Ectodermal cell (in vitro differentiated cells): ENCODE measurements around the gene CBX8.

Experiments used
- H3K27ac ChIP-seq: 2 replicates; pipeline ENCODE4 v1.7.0; 2013; ENCODE audit warnings: mild to moderate bottlenecking, low read depth, low read length; ENCODE audit not compliant: insufficient read depth, poor library complexity, severe bottlenecking
- H3K27me3 ChIP-seq: 2 replicates; pipeline ENCODE4 v1.7.0; 2013; ENCODE audit warnings: mild to moderate bottlenecking, low read length; ENCODE audit not compliant: insufficient read depth, control insufficient read depth, poor library complexity, severe bottlenecking
- H3K36me3 ChIP-seq: one replicate; pipeline ENCODE4 v1.7.0; 2013; ENCODE audit warnings: low read length; ENCODE audit not compliant: control insufficient read depth, insufficient read depth
- H3K4me1 ChIP-seq: one replicate; pipeline ENCODE4 v1.7.0; 2013; ENCODE audit warnings: low read length; ENCODE audit not compliant: control insufficient read depth, insufficient read depth
- H3K4me3 ChIP-seq: 2 replicates; pipeline ENCODE4 v1.7.0; 2013; ENCODE audit warnings: low read depth, low read length, control low read depth; ENCODE audit not compliant: insufficient read depth
- H3K9me3 ChIP-seq: 2 replicates; pipeline ENCODE4 v1.7.0; 2013; ENCODE audit warnings: mild to moderate bottlenecking, low read length, moderate library complexity; ENCODE audit not compliant: control insufficient read depth
- WGBS, 2 experiments: methylation state at CpG; one replicate each; pipeline ENCODE4 v1.1.7; 2013; ENCODE audit warnings: missing lambda C conversion rate in 2 of 2; 5-methylcytosine and 5-hydroxymethylcytosine counted together

Gene CBX8

DNA sequence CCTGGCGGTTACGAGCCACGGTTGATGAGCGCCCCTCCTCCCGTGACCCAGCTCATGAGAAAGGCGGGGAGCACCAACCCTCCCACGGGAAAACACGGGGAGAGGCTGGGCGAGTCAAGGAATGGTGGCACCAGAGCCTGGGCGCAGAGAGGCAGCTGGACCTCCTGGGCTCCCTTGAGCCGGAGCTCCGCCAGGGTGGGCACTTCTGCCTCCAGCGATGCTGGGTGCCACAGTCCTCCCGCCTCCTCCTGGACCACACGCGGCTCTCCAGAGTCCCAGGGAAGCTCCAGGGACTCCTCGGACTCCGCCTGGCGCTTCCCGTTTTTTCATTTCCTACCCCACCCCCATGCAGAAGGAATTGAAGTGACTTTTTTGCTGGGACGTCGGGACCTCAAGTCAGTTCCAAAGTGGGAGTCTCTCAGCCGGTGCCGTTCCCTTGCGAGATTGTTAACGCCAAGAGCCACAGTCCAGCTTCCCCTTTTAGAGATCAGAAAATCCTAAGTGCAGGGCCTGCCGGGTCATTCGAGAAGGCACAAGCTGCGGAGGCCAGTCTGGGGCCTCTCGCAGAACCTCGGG lies 6.6 kb upstream of the CBX8 start:
- H3K27me3 ChIP-seq = peaks cover 100% of the 10 kb centered on the region
- no peak overlapping the region for H3K4me3 ChIP-seq
- no peaks in the 10 kb centered on the region for H3K9me3 ChIP-seq
- no peaks in the 10 kb centered on the region for H3K36me3 ChIP-seq
- 5 to 6% methylated on average over 31 of the region's 31 CpGs for WGBS, 2 experiments
- no peak overlapping the region for H3K27ac ChIP-seq
- peaks cover 57% of the 10 kb centered on the region for H3K4me1 ChIP-seq

DNA sequence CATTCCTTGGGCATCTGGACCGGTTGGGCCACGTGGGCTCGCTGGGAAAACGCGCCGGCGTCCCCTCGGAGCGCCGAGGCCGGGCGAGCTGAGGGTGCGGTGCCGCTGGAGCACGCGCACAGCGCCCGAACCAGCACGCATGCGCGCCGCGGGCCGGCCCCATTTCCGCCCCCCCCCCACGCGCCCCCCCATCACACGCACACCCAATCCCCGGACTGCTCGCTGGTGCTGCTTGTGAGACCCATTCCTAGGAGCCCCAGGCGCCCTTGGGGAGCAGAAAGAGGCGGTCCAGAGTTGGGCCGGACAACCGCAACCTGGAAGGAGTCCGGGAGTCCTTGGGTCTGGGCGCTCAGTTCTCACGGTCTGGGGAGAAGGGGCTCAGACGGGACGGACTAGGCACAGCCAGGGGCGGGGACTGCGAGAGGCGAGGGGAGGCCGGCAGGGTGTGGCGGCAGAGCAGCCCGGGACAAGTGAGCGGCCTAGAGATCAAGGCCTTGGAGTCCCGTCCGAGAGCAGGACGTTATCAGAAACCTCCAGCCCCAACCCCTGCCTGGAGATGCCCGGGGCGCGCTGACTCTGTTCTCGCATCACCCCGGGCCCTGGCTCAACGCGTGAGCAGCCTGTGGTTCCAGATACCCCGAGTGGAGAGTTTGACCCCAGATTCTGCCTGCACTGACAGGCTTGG lies 6.0 kb upstream of the CBX8 start:
- Histone ChIP-seq H3K27me3 (peaks cover 100% of the 10 kb centered on the region), H3K9me3 (no peaks in the 10 kb centered on the region), H3K4me1 (peaks cover 62% of the 10 kb centered on the region), H3K27ac (no peak overlapping the region), H3K4me3 (no peak overlapping the region), H3K36me3 (no peaks in the 10 kb centered on the region)
- 4% methylated on average over 55 of the region's 57 CpGs for WGBS, 2 experiments

DNA sequence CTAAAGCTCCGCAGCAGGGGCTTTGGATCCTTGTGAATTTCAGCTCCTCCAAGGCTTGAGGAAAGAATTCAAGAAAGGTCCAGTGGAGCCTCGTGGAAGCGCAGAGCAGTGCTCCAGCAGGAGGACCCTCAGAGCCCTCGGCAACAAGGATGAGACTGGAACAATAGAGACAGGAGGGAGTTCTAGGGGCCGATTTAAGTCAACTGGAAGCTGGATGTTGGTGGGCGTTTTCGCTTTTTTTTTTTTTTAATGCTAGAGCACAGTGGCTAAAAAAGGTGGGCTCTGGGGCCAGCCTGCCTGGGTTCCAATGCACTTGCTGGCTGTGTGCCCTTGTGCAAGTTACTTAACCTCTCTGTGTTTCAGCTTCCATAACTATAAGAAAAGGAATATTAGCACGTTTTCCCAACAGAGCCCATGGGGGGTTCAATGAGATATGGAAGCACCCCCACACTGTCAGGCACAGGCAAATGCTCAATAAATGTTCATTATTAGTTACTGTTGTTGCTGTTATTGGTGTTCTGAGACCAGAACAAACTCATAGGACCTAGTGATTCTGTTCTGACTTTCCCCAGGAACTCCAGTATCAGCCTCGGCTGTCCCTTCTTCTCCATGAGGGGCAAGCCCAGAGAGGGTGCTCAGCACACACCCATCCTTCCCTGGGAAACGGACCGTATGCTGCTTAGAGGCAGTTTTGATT lies 5.3 kb upstream of the CBX8 start:
- H3K27ac ChIP-seq = no peak overlapping the region
- H3K27me3 ChIP-seq = peaks cover 96% of the 10 kb centered on the region
- H3K4me1 ChIP-seq = peaks cover 62% of the 10 kb centered on the region
- H3K36me3 ChIP-seq = no peaks in the 10 kb centered on the region
- H3K9me3 ChIP-seq = no peaks in the 10 kb centered on the region
- WGBS, 2 experiments = 11 to 16% methylated on average over 11 of the region's 11 CpGs
- H3K4me3 ChIP-seq = no peak overlapping the region

- WGBS, 2 experiments = 2% methylated on average over 52 of the region's 52 CpGs
- no peaks in the 10 kb centered on the region for H3K36me3 ChIP-seq
- H3K27ac ChIP-seq = no peak overlapping the region
- peaks cover 58% of the 10 kb centered on the region for H3K4me1 ChIP-seq
- no peaks in the 10 kb centered on the region for H3K9me3 ChIP-seq
- H3K4me3 ChIP-seq = no peak overlapping the region
- peaks cover 92% of the 10 kb centered on the region for H3K27me3 ChIP-seq
Measured at GRCh38 chr17:79801156-79802038, 4.5 kb upstream of the CBX8 start.

DNA sequence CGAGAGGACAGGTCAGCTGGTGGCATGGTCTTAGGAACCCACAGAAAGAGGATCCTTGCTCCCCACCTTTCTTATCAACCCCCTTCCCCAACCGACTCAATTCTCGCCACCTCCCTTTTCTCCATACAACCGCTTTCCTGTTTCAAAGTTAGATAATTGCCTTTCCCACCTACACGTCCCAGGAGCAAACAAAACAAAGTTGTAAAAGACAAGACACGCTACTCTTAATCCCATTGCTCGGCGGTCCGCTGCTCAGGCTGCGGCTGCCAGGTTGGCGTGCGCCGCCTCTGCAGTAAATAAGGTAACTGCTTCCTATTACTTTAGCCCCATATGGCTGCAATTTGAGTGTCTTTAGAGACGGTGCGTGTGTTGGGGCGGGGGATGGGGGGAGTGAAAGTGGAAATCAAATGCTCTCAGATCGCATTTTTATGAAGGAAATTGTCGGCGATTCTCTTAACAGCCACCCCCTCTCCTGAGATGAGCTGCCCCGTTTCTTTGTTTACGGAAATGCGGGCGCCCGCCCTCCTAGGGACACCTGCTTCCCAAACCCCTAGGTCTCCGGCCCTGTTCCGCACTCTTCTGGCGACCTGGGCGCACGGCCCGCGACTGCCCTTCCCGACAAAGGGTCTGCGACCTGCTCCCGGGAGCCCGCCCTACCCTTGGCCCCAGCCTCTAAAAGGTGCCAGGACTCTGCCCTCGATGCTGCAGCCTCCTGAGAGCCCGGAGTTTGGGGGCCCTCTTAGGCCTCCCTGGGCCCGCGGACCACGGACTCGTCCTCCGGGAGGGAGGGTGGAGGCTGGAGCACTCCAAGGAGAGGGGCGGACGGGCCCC lies 3.7 kb upstream of the CBX8 start:
- Histone ChIP-seq H3K36me3 (no peaks in the 10 kb centered on the region), H3K4me3 (peak overlapping the region; percentile 14), H3K27me3 (peaks cover 92% of the 10 kb centered on the region), H3K4me1 (peaks cover 50% of the 10 kb centered on the region), H3K9me3 (no peaks in the 10 kb centered on the region), H3K27ac (no peak overlapping the region)
- WGBS, 2 experiments = 0% methylated on average over 44 of the region's 44 CpGs

GRCh38 chr17:79799538-79800324 lies 2.9 kb upstream of the CBX8 start:
- WGBS, 2 experiments = 2 to 3% methylated on average over 31 of the region's 31 CpGs
- peaks cover 92% of the 10 kb centered on the region for H3K27me3 ChIP-seq
- no peak overlapping the region for H3K4me3 ChIP-seq
- H3K9me3 ChIP-seq = no peaks in the 10 kb centered on the region
- H3K4me1 ChIP-seq = peaks cover 50% of the 10 kb centered on the region
- H3K27ac ChIP-seq = no peak overlapping the region
- peaks cover 6% of the 10 kb centered on the region for H3K36me3 ChIP-seq

GRCh38 chr17:79799174-79799537 lies 2.3 kb upstream of the CBX8 start:
- H3K27me3 ChIP-seq = peaks cover 92% of the 10 kb centered on the region
- no peak overlapping the region for H3K27ac ChIP-seq
- 2 to 3% methylated on average over 23 of the region's 23 CpGs for WGBS, 2 experiments
- H3K36me3 ChIP-seq = peaks cover 10% of the 10 kb centered on the region
- H3K4me3 ChIP-seq = no peak overlapping the region
- H3K4me1 ChIP-seq = peaks cover 55% of the 10 kb centered on the region
- no peaks in the 10 kb centered on the region for H3K9me3 ChIP-seq

GRCh38 chr17:79798299-79799173 lies 1.7 kb upstream of the CBX8 start:
- WGBS, 2 experiments = 2% methylated on average over 70 of the region's 70 CpGs
- Histone ChIP-seq H3K4me3 (peak overlapping the region; percentile 22), H3K4me1 (peaks cover 61% of the 10 kb centered on the region), H3K36me3 (peaks cover 10% of the 10 kb centered on the region), H3K27ac (no peak overlapping the region), H3K9me3 (no peaks in the 10 kb centered on the region), H3K27me3 (peaks cover 92% of the 10 kb centered on the region)
